Measurements from ENCODE around the gene RGL4.

Gene RGL4

DNA sequence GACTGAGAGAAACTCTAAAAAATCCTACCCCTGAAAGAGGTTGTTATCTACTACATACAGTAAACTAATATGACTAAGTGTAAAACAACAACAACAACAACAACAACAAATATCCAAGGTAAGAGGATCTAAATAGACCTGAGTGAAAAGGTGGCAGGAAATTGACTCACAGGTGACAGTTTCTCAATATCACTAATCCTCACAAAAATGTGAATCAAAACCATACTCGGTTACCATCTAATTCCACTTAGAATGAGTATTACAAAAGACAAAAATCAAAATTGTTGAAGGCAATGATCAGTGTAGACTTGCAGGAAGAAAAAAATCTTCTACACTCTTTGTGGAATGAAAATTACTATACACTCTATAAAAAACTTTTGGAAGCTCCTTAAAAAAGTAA, 17.5 kb downstream of the RGL4 start:
- H3K36me3 ChIP-seq (ENCODE audit: insufficient read depth, low read length): peaks cover 74% of the 10 kb centered on the region
- H3K9ac ChIP-seq (ENCODE audit: low read length): no peak overlapping the region
- no peak overlapping the region for H3K27ac ChIP-seq (ENCODE audit: low read depth, low read length)
- H3K4me3 ChIP-seq (ENCODE audit: low read depth in 1 of 2, low read length in 2 of 2): no peak overlapping the region
- H3K4me1 ChIP-seq (ENCODE audit: insufficient read depth, low read length): no peaks in the 10 kb centered on the region
- no peaks in the 10 kb centered on the region for H3K9me3 ChIP-seq (ENCODE audit: low read length)
- H3K27me3 ChIP-seq (ENCODE audit: control insufficient read depth in 1 of 2, insufficient read depth in 2 of 2, low read length in 2 of 2): no peaks in the 10 kb centered on the region

DNA sequence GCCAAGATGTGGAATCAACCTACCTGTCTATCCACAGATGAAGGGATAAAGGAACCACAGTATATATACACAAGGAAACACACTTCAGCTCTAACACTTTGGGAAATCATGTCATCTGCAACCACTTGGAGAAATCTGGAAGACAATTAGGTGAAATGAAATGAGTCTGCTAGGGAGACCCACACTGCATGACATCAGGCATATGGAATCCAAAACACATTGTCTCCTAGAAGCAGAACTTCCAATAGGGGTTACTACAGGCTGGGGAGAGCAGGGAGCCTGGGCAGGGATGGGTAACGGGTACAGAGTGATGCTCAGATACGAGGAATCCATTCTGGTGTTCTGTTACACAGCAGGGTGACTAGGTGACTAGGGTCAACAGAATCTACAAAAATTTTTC, 18.3 kb downstream of the RGL4 start:
- Histone ChIP-seq H3K36me3 (ENCODE audit: insufficient read depth, low read length) (peaks cover 72% of the 10 kb centered on the region), H3K9me3 (ENCODE audit: low read length) (no peaks in the 10 kb centered on the region)

DNA sequence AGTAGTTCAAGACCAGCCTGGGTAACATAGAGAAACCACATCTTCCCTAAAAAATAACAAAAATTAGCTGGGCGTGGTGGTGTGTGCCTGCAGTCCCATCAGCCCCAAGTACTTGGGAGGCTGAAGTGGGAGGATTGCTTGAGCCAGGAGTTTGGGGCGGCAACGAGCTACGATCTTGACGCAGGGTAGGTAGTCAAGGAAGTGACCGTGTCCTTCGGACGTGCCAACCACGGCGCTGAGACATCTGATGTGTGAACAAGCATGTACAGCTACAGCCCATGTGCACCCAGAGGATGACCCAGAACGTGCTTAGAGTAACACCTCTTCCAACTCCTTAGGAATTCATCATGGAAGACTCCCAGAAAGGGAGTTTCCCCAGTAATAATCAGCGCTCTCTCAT, 21.4 kb downstream of the RGL4 start:
- no peak overlapping the region for H3K9ac ChIP-seq (ENCODE audit: low read length)
- no peak overlapping the region for H3K4me3 ChIP-seq (ENCODE audit: low read depth in 1 of 2, low read length in 2 of 2)
- H3K9me3 ChIP-seq (ENCODE audit: low read length): no peaks in the 10 kb centered on the region
- no peaks in the 10 kb centered on the region for H3K27me3 ChIP-seq (ENCODE audit: control insufficient read depth in 1 of 2, insufficient read depth in 2 of 2, low read length in 2 of 2)
- no peak overlapping the region for H3K27ac ChIP-seq (ENCODE audit: low read depth, low read length)
- peaks cover 52% of the 10 kb centered on the region for H3K36me3 ChIP-seq (ENCODE audit: insufficient read depth, low read length)
- H3K4me1 ChIP-seq (ENCODE audit: insufficient read depth, low read length): peaks cover 8% of the 10 kb centered on the region

More for the DNA sequence above, 18.3 kb downstream of the RGL4 start:
- H3K27me3 ChIP-seq (ENCODE audit: control insufficient read depth in 1 of 2, insufficient read depth in 2 of 2, low read length in 2 of 2): no peaks in the 10 kb centered on the region
- no peak overlapping the region for H3K27ac ChIP-seq (ENCODE audit: low read depth, low read length)
- H3K4me3 ChIP-seq (ENCODE audit: low read depth in 1 of 2, low read length in 2 of 2): no peak overlapping the region
- no peaks in the 10 kb centered on the region for H3K4me1 ChIP-seq (ENCODE audit: insufficient read depth, low read length)
- no peak overlapping the region for H3K9ac ChIP-seq (ENCODE audit: low read length)

DNA sequence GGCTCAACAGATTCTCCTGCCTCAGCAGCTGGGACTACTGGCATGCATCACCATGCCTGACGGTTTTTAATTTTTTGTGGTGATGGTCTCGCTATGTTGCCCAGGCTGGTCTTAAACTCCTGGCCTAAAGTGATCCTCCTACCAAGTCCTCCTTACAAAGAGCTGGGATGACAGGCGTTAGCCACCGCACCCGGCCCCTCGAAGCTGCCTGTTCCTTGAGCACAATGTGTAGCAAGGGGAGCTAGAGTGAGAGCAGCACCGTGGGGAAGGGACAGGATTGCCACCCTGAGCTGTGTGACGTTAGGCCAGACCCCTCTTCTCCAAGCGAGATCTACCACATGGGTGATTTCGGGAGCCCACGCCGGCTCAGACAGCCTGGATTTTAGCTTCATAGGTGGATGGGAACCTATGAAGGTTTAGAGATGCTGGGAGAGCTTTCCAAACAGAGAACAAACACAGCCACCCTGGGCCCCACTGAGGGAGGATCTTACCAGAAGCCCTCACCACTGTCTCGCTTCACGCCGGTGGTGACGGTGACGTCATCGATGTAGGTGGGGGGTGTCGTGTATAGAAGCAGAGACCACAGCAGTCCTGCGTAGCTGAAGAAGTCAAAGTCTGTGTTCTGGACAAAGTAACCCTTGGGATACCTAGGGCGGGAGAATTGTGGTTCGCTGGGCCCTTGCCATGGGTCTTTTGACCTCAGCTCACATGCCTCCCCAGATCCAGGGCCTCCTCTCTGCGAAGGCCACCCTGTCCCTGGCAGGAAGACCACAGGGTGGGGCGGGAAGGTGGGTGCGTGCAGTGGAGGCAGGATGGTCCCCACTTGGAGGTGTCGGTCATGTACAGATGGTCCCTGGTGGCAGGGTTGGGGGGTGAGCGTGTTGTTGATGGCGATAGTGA, 23.1 kb downstream of the RGL4 start:
- H3K4me3 ChIP-seq (ENCODE audit: low read depth in 1 of 2, low read length in 2 of 2): no peak overlapping the region
- no peak overlapping the region for H3K9ac ChIP-seq (ENCODE audit: low read length)
- peaks cover 12% of the 10 kb centered on the region for H3K4me1 ChIP-seq (ENCODE audit: insufficient read depth, low read length)
- H3K27ac ChIP-seq (ENCODE audit: low read depth, low read length): no peak overlapping the region
- no peaks in the 10 kb centered on the region for H3K9me3 ChIP-seq (ENCODE audit: low read length)
- peaks cover 36% of the 10 kb centered on the region for H3K36me3 ChIP-seq (ENCODE audit: insufficient read depth, low read length)
- H3K27me3 ChIP-seq (ENCODE audit: control insufficient read depth in 1 of 2, insufficient read depth in 2 of 2, low read length in 2 of 2): no peaks in the 10 kb centered on the region

DNA sequence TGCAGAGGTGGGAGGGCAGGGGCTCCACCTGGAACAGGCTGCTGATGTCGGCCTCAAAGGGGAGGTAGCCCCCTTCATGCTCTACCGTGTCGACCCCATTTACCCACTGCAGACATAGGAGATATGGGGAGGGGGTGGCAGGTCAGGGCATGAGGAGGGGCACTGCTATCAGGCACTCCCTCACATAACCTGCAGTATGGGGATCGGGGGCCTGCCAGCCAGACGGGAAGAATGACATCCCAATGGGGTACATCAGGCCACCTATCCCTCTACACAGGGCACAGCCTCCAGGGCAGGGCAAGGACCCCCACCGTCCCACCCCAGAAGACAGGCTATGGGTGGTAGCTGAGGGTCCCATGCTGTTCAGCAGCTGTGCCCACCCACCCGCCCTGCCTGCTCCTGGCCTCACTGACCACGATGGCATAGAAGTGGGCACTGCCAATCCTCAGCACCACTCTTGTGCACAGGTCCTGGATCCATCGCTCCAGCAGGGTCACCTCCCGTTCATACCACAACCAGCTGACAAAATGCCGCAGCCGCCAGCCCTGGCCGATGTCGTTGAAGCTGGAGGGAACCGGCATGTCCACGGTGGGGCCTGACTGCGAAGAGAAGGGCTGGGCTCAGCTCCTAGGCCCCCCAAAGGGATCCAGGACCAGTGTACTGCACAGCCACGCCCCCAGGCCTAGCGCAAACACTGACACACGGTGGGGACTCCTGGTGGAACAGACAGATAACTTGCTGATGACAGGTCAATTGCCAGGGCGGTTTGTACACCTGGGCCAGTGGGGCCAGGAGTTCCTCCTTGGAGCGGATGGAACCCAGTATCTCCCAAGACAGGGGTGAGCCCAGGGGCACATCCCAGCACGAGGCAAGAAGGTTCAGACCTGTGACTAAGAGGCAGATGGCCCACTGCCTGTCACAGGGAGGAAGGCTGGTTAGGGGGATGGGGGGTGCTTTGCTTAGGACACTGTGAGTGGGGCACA, 24.1 kb downstream of the RGL4 start:
- Histone ChIP-seq H3K27ac (ENCODE audit: low read depth, low read length) (no peak overlapping the region), H3K4me3 (ENCODE audit: low read depth in 1 of 2, low read length in 2 of 2) (no peak overlapping the region), H3K27me3 (ENCODE audit: control insufficient read depth in 1 of 2, insufficient read depth in 2 of 2, low read length in 2 of 2) (no peaks in the 10 kb centered on the region), H3K9ac (ENCODE audit: low read length) (no peak overlapping the region), H3K36me3 (ENCODE audit: insufficient read depth, low read length) (peaks cover 27% of the 10 kb centered on the region), H3K9me3 (ENCODE audit: low read length) (no peaks in the 10 kb centered on the region), H3K4me1 (ENCODE audit: insufficient read depth, low read length) (peaks cover 12% of the 10 kb centered on the region)

DNA sequence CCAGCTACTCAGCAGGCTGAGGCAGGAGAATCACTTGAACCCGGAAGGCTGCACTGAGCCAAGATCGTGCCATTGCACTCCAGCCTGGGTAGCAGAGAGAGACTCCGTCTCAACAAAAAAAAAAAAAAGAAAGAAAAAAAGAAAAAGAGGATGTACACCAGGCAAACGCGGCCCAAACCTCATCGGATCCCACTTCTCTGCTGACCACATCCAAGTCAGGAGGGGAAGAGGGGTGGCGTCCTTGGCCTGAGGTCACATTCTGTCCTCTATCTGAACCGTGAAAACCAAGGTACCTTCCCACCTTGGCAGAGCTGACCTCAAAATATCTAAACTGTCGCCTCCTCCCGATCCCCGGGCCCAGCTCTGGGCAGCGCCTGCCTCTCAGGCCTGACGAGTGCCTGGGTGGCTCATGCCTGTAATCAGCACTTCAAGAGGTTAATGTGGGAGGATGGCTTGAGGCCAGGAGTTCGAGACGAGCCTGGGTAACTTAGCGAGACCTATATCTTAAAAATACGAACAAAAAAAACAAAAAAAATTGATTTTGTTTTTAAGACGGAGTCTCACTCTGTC, 25.1 kb downstream of the RGL4 start:
- no peak overlapping the region for H3K9ac ChIP-seq (ENCODE audit: low read length)

DNA sequence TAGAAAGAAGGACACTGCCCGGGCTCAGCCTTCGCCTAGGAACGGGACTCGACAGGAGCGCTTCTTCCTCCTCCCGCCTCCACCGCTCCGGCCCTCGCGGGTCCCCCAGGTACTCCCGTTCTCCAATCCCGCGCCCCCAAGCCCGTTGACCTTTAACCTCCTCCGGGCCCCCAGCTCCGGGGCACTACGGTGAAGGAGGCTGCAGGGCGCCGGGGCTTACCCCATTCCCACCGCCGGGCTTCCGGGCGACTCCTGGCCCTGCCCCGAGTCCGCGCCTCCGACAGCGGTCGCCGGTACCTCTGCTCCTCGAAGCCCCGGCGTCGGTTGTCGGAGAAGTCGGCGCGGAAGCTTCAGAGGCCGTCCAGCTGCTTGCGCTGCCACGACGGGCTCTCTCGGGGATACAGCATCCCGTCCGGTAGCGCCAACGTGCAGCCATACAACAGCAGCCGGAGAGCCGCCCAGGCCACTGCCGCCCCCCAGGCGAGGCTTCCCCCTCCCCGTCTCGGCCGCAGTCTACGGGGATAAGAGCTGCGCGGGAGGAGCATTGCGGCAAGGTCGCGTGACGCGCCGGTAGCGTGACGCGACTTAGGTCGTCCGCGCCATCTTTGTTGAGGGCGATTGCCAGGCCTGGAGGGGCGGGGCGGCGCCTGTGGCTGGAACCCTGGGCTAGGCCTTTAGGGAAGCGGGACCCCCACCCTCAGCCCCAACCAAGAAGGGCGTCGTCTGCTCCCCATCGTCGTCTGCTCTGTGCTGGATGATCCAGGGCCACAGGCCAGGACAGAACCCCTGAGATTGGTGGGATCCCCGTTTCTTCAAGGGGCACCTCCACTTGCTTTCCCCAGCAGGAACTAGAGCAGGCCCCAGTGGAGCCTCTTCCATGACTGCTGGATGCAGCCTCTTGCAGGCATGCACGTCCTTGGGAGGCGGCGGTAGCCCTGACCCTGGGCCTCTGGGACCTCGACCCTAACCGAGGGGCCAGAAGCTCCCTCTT, 26.3 kb downstream of the RGL4 start:
- no peaks in the 10 kb centered on the region for H3K27me3 ChIP-seq (ENCODE audit: control insufficient read depth in 1 of 2, insufficient read depth in 2 of 2, low read length in 2 of 2)
- peak overlapping the region; percentile 64 for H3K9ac ChIP-seq (ENCODE audit: low read length)
- H3K4me3 ChIP-seq (ENCODE audit: low read depth in 1 of 2, low read length in 2 of 2): peak overlapping the region; percentile 78 to 96
- no peaks in the 10 kb centered on the region for H3K9me3 ChIP-seq (ENCODE audit: low read length)
- H3K27ac ChIP-seq (ENCODE audit: low read depth, low read length): peak overlapping the region; percentile 88
- peaks cover 5% of the 10 kb centered on the region for H3K36me3 ChIP-seq (ENCODE audit: insufficient read depth, low read length)
- H3K4me1 ChIP-seq (ENCODE audit: insufficient read depth, low read length): peaks cover 12% of the 10 kb centered on the region

More for the DNA sequence above, 25.1 kb downstream of the RGL4 start:
- no peaks in the 10 kb centered on the region for H3K9me3 ChIP-seq (ENCODE audit: low read length)
- H3K4me3 ChIP-seq (ENCODE audit: low read depth in 1 of 2, low read length in 2 of 2): peak overlapping the region in 1 of 2 donors; percentile 78
- H3K27me3 ChIP-seq (ENCODE audit: control insufficient read depth in 1 of 2, insufficient read depth in 2 of 2, low read length in 2 of 2): no peaks in the 10 kb centered on the region
- H3K27ac ChIP-seq (ENCODE audit: low read depth, low read length): no peak overlapping the region
- H3K4me1 ChIP-seq (ENCODE audit: insufficient read depth, low read length): peaks cover 12% of the 10 kb centered on the region
- H3K36me3 ChIP-seq (ENCODE audit: insufficient read depth, low read length): peaks cover 17% of the 10 kb centered on the region

DNA sequence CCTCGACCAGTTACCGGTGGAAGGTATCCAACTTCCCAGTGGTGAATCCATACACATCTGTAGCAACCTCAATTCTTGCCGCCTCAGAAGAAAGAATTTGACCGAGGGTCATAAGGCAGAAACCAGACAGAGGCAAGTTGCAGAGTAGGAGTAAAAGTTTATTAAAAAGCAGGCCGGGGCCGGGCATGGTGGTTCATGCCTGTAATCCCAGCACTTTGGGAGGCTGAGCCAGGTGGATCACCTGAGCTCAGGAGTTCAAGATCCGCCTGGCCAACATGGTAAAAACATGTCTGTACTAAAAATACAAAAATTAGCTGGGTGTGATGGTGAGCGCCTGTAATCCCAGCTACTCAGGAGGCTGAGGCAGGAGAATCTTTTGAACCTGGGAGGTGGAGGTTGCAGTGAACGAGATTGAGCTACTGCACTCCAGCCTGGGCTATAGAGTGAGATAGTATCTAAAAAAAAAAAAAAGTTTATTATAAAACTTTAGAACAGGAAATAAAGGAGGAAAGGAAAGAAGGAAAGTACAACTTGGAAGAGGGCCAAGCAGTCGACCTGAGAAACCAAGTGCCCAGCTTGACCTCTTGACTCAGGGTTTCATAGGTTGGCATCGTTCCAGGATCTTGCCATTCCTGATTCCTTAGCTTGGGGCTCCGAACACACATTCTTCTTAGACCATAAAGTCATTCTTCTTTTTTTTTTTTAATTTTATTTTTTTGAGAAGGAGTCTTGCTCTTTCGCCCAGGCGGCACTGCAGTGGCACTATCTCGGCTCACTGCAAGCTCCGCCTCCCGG, 27.8 kb downstream of the RGL4 start:
- peaks cover 12% of the 10 kb centered on the region for H3K4me1 ChIP-seq (ENCODE audit: insufficient read depth, low read length)
- no peak overlapping the region for H3K27ac ChIP-seq (ENCODE audit: low read depth, low read length)
- H3K9ac ChIP-seq (ENCODE audit: low read length): no peak overlapping the region
- no peak overlapping the region for H3K4me3 ChIP-seq (ENCODE audit: low read depth in 1 of 2, low read length in 2 of 2)
- no peaks in the 10 kb centered on the region for H3K36me3 ChIP-seq (ENCODE audit: insufficient read depth, low read length)
- no peaks in the 10 kb centered on the region for H3K27me3 ChIP-seq (ENCODE audit: control insufficient read depth in 1 of 2, insufficient read depth in 2 of 2, low read length in 2 of 2)
- H3K9me3 ChIP-seq (ENCODE audit: low read length): no peaks in the 10 kb centered on the region

DNA sequence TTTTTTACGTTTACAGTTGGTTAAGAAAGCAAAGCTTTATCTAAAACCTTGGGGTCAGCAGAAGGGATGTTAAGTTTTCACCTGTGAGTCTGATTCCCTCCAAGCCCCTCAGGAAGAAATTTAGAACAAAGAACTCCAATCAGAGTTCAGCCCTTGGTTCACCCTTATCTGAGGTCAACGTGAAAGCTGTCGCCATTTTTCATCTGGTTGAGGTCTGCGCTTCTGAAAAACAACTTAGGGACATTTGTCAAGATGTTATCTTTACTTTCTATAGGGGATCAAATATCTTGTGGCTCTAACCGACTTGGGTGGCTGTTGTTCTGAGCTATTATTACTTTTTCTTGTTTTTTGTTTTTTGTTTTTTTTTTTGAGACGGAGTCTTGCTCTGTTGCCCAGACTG, 30.0 kb downstream of the RGL4 start:
- no peaks in the 10 kb centered on the region for H3K27me3 ChIP-seq (ENCODE audit: control insufficient read depth in 1 of 2, insufficient read depth in 2 of 2, low read length in 2 of 2)

DNA sequence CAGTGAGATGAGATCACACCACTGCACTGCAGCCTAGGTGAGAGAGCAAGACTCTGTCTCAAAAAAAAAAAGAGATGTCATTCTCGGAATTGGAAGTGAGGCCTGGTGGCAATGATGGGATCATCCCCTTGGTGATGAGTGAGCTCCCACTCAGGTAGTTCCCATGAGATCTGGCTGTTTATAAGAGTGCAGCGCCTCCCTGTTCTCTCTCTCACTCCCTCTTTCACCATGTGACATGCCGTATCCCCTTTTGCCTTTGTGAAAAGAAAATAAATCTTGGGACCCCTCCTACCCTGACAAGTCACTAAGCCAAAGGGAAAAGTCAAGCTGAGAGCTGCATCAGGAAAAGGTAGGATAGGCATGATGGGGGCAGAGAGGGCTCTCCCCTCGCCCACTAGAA, 31.3 kb downstream of the RGL4 start:
- Histone ChIP-seq H3K27ac (ENCODE audit: low read depth, low read length) (no peak overlapping the region), H3K9me3 (ENCODE audit: low read length) (no peaks in the 10 kb centered on the region)

More for the DNA sequence above, 30.0 kb downstream of the RGL4 start:
- no peak overlapping the region for H3K27ac ChIP-seq (ENCODE audit: low read depth, low read length)
- H3K4me1 ChIP-seq (ENCODE audit: insufficient read depth, low read length): peaks cover 11% of the 10 kb centered on the region
- H3K36me3 ChIP-seq (ENCODE audit: insufficient read depth, low read length): no peaks in the 10 kb centered on the region
- no peaks in the 10 kb centered on the region for H3K9me3 ChIP-seq (ENCODE audit: low read length)
- H3K4me3 ChIP-seq (ENCODE audit: low read depth in 1 of 2, low read length in 2 of 2): no peak overlapping the region
- H3K9ac ChIP-seq (ENCODE audit: low read length): no peak overlapping the region

More for the DNA sequence above, 31.3 kb downstream of the RGL4 start:
- Histone ChIP-seq H3K27me3 (ENCODE audit: control insufficient read depth in 1 of 2, insufficient read depth in 2 of 2, low read length in 2 of 2) (no peaks in the 10 kb centered on the region), H3K36me3 (ENCODE audit: insufficient read depth, low read length) (no peaks in the 10 kb centered on the region), H3K4me1 (ENCODE audit: insufficient read depth, low read length) (peaks cover 4% of the 10 kb centered on the region), H3K4me3 (ENCODE audit: low read depth in 1 of 2, low read length in 2 of 2) (no peak overlapping the region), H3K9ac (ENCODE audit: low read length) (no peak overlapping the region)

All from muscle layer of colon (tissue), 2 donors.